Activated naive CD8-positive, alpha-beta T cell treated with anti-CD3 and anti-CD28 coated beads, Interleukin-2, amount 50 U/mL, for 24 hours (primary cell): Measurements from ENCODE around the gene IGFL2.
"Not testable (repeated sequence)": the region's sequence is repeated elsewhere in the genome, so short reads cannot be mapped to it uniquely, and the experiment has no call there.

Source experiments
- ATAC-seq: fragments of 150-1000 bp; cut with Tn5 transposase; one replicate; pipeline ENCODE4 v1.10.0; 2021
- DNase-seq: peaks from one replicate; pipeline ENCODE4 v3.0.0; 2021
- H3K27ac Mint-ChIP-seq: one replicate; pipeline ENCODE4 v1.8.0; 2021; ENCODE audit warnings: mild to moderate bottlenecking, mixed read lengths
- H3K27me3 Mint-ChIP-seq: one replicate; pipeline ENCODE4 v1.8.0; 2021; ENCODE audit warnings: mixed read lengths
- H3K36me3 Mint-ChIP-seq: one replicate; pipeline ENCODE4 v1.8.0; 2021; ENCODE audit warnings: low read depth, mixed read lengths
- H3K4me1 Mint-ChIP-seq: one replicate; pipeline ENCODE4 v1.8.0; 2021; ENCODE audit warnings: mixed read lengths
- H3K4me3 Mint-ChIP-seq: one replicate; pipeline ENCODE4 v1.8.0; 2021; ENCODE audit warnings: mild to moderate bottlenecking, moderate library complexity, mixed read lengths
- H3K9me3 Mint-ChIP-seq: one replicate; pipeline ENCODE4 v1.8.0; 2021; ENCODE audit warnings: mixed read lengths

The IGFL2 gene

DNA sequence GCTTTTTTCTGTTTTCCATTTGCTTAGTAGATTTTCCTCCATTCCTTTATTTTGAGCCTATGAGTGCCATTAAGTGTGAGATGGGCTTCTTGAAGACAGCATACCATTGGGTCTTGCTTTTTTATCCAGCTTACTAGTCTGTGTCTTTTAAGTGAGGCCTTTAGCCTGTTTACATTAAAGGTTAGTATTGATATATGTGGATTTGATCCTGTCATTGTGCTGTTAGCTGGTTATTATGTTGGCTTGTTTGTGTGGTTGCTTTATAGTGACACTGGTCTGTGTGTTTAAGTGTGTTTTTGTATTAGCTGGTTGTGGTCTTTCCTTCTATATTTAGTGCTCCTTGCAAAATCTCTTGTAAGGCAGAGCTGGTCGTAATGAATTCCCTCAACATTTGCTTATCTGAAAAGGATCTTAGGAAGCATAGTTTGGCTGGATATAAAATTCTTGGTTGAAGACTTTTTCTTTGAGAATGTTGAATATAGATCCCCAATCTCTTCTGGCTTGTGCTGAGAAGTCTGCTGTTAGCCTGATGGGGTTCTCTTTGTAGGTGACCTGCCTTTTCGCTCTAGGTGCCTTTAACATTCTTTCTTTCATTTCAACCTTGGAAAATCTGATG is 13.7 kb downstream of the IGFL2 start:
- not testable (repeated sequence) for H3K4me1 Mint-ChIP-seq, H3K36me3 Mint-ChIP-seq, H3K4me3 Mint-ChIP-seq, DNase-seq, ATAC-seq, H3K27ac Mint-ChIP-seq
- peaks cover 54% of the 10 kb centered on the region for H3K27me3 Mint-ChIP-seq
- H3K9me3 Mint-ChIP-seq = peaks cover 23% of the 10 kb centered on the region

DNA sequence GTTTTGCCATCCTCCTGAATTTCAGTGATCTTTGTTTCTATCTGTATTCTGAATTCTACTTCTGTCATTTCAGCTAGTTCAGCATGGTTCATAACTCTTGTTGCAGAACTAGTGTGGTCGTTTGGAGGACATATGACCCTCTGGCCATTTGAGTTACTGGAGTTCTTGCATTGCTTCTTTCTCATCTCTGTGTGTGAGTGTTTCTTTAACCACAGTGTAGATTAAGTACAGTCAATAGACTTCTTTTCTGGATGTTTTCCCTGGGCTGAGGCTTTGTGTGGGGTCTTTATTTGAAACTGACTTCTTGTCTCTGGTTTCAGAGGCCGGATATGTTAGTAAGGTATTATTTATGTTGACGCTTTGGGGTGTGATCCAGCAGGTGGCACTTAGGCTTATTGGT is 14.7 kb downstream of the IGFL2 start:
- DNase-seq (no peak), ATAC-seq (no peak)
- Mint-ChIP-seq H3K4me3 (no peak overlapping the region), H3K9me3 (peaks cover 23% of the 10 kb centered on the region), H3K4me1 (no peaks in the 10 kb centered on the region), H3K27ac (no peak overlapping the region), H3K27me3 (peaks cover 48% of the 10 kb centered on the region), H3K36me3 (no peaks in the 10 kb centered on the region)

DNA sequence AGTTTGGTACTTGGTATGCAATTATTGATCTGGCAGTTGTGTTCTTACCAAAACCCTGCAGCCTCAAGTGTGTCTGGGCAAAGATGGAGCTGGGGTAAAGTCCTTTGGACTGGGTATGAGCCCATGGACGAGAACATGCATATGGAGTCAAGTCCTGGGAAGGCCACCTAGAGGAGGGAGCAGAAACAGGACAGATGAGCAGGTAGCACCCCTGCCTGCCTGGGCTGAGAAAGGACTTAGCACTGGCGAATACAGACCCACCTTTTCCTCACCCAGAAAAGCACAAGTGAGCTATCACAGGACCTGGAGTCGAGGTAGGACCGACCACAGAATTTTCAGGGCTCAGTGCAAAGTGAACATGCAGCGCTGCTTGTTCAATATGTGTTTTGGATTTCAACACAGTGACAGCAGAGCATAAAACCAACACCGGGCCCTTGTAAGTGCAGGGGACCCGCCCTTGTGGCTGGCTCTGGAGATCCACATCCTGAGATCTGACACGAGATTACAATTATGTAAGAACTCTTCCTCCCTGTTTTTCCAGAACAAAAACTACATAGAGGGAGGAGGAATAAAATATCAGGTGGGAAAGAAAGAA is 25.9 kb downstream of the IGFL2 start:
- H3K27me3 Mint-ChIP-seq = peaks cover 57% of the 10 kb centered on the region
- DNase-seq (no peak), ATAC-seq (no peak)
- peaks cover 4% of the 10 kb centered on the region for H3K9me3 Mint-ChIP-seq
- H3K4me1 Mint-ChIP-seq = no peaks in the 10 kb centered on the region
- H3K27ac Mint-ChIP-seq = no peak overlapping the region
- no peaks in the 10 kb centered on the region for H3K36me3 Mint-ChIP-seq
- no peak overlapping the region for H3K4me3 Mint-ChIP-seq

DNA sequence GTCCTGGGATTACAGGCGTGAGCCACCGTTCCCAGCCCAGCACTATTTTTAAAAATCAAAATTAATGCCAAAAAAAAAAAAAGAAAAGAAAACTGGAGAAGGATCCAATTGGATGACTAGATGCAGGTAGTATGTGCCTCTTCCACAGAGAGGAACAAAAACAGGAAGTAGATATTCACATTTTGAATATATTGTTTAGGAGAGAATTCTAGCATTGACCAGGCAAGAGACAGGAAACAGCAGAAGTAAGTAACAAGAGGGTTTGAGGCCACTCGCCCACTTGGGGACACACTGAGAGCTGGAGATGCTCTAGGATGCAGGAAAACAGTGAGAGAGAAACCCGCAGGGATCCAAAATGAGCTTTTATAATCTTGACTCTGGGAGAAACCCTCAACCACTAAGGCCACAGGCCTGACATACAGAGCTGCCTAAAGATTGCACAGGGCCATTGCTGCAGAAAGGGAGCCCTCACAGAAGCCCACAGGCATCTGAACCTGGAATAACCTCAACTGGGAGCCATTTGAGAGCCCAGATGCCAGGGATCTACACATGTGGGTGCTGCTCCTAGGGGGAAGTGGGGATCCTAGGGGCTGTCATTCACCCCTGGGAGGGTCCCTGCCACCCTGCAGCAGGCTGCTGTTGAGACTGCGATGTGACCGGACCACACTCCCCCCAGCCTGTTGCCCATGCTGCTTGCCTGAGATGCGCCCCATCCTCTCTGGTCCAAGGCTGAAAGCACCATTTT is 28.2 kb downstream of the IGFL2 start:
- DNase-seq (no peak), ATAC-seq (no peak)
- H3K27me3 Mint-ChIP-seq = peaks cover 54% of the 10 kb centered on the region
- peaks cover 6% of the 10 kb centered on the region for H3K4me1 Mint-ChIP-seq
- H3K27ac Mint-ChIP-seq = no peak overlapping the region
- H3K9me3 Mint-ChIP-seq = peaks cover 3% of the 10 kb centered on the region
- no peaks in the 10 kb centered on the region for H3K36me3 Mint-ChIP-seq
- no peak overlapping the region for H3K4me3 Mint-ChIP-seq

DNA sequence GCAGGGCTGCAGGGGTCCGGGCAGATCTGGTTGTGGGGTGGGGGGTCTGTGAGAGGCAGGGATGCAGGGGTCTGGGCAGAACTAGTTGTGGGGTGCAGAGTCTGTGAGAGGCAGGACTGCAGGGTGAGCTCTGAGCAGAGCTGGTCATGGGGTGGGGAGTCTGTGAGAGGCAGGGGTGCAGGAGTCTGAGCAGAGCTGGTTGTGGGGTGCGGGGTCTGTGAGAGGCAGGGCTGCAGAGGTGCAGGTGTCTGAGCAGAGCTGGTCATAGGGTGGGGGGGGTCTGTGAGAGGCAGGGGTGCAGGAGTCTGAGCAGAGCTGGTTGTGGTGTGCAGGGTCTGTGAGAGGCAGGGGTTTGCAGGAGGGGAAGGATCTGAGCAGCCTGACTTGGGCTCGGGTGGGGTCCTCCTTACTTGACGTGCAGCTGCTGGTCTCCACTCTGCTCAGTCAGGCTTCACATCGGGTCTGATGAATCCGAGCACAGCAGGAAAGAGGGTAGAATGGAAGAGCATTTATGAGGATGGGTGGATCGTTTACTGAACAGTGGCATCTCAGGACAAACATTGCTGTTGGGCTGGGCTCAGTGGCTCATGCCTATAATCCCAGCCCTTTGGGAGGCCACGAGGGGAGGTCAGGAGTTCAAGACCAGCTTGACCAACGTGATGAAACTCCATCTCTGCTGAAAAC is 31.2 kb downstream of the IGFL2 start:
- no peaks in the 10 kb centered on the region for H3K36me3 Mint-ChIP-seq
- no peak overlapping the region for H3K27ac Mint-ChIP-seq
- DNase-seq (no peak), ATAC-seq (no peak)
- H3K9me3 Mint-ChIP-seq = no peaks in the 10 kb centered on the region
- H3K4me1 Mint-ChIP-seq = peaks cover 19% of the 10 kb centered on the region
- peaks cover 46% of the 10 kb centered on the region for H3K27me3 Mint-ChIP-seq
- H3K4me3 Mint-ChIP-seq = no peak overlapping the region

DNA sequence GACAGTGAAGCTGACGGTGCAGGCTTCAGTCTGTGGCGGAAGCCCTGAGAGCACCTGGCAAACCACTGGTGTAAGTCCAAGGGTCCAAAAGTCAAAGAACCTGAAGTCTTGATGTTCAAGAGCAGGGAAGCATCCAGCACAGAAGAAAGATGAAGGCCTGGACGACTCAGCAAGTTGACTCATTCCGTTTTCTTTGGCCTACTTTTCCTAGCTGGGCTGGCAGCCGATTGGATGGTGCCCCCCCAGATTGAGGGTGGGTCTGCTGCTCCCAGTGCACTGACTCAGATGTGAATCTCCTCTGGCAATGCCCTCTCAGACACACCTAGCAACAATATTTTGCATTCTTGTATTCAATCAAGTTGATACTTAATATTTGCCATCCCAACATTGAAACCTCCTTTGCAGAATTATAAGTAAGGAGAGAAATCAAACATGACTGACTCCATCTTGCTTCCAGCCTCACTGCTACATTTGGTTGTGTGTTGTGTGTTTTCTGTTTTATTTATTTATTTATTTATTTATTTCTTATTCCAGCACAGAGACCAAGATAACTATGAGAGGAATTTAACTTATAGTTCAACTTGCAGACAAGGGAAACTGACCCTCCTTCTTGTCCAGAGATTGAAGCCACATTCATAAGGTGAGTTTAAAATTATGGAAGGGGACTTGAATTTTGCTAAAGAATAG is 32.8 kb downstream of the IGFL2 start:
- no peak overlapping the region for H3K27ac Mint-ChIP-seq
- no peak for DNase-seq
- H3K9me3 Mint-ChIP-seq = no peaks in the 10 kb centered on the region
- H3K27me3 Mint-ChIP-seq = peaks cover 44% of the 10 kb centered on the region
- ATAC-seq = no peak
- no peaks in the 10 kb centered on the region for H3K36me3 Mint-ChIP-seq
- peaks cover 35% of the 10 kb centered on the region for H3K4me1 Mint-ChIP-seq
- no peak overlapping the region for H3K4me3 Mint-ChIP-seq

DNA sequence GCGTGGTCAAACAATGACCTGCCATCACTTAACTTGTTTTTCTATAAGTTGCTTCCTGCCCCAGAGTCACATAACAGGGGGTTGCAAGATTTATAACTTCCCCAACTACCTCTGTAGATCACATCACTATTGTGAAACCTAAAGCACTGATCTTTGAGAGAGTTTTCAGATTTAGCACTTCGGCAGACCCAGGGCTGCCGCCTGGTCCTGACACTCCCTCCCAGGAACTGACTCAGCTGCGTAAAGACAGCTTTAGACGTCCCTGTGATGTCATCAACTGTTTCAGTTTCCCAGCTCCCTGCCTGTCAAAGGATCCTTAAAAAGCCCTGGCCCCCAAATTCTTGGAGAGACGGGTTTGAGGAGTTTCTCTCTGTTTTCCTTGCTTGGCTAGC is 33.3 kb downstream of the IGFL2 start:
- H3K4me3 Mint-ChIP-seq = no peak overlapping the region
- peaks cover 37% of the 10 kb centered on the region for H3K4me1 Mint-ChIP-seq
- H3K36me3 Mint-ChIP-seq = no peaks in the 10 kb centered on the region
- H3K27ac Mint-ChIP-seq = no peak overlapping the region
- DNase-seq (peak; percentile 16), ATAC-seq (peak; percentile 77)
- H3K27me3 Mint-ChIP-seq = peaks cover 44% of the 10 kb centered on the region
- no peaks in the 10 kb centered on the region for H3K9me3 Mint-ChIP-seq

DNA sequence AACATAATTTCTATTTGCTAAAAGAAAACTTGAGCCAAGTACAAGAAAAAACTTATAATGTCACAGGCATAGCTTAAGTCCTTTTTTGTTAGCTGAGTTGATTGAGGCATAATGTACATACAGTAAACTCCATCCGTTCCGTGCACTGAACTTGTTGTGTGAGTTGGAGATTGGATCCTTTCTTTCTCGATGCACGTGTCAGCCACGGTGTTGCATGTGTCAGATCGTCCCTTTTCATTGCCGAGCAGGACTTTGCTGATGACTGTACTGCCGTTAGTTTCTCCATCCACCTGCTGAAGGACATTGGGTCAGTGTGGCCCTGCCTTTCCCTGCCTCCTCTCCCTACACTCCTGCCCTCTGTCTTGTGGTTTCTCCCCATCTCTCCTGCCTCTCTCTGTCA is 34.4 kb downstream of the IGFL2 start:
- no peak for ATAC-seq
- no peaks in the 10 kb centered on the region for H3K9me3 Mint-ChIP-seq
- peaks cover 41% of the 10 kb centered on the region for H3K27me3 Mint-ChIP-seq

DNA sequence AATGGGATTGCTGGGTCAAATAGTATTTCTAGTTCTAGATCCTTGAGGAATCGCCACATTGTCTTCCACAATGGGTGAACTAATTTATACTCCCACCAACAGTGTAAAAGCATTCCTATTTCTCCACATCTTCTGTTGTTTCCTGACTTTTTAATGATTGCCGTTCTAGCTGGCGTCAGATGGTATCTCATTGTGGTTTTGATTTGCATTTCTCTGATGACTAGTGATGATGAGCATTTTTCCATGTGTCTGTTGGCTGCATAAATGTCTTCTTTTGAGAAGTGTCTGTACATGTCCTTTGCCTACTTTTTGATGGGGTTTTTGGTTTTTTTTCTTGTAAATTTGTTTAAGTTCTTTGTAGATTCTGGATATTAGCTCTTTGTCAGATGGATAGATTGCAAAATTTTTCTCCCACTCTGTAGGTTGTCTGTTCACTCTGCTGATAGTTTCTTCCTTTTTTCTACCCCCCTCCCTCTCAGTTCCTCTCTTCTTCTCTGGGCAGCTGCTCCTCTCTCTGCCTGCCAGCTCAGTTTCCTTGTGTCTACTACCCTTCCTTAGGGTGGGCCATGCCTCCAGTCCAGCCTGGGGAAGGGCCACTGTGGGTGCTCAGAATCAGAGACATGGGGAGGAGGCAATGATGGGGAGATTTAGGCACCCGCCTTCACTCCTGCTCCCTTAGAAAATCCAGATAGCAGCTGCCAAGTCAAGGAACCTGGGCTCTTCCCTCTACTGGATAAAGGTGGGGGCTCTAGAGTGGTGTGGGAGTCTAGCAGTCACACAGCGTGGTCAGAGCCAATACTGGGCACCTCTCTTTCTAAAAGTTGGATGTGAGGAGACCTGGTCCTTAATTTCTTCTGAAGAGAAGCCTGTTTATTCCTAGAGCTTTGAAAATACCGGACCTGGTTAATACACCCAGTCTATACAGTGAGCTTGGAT is 37.0 kb downstream of the IGFL2 start:
- ATAC-seq = peak; percentile 55
- not testable (repeated sequence) for H3K36me3 Mint-ChIP-seq, H3K4me3 Mint-ChIP-seq, H3K9me3 Mint-ChIP-seq
- DNase-seq = peak; percentile 11
- H3K27me3 Mint-ChIP-seq = peaks cover 50% of the 10 kb centered on the region
- H3K4me1 Mint-ChIP-seq = peaks cover 40% of the 10 kb centered on the region
- peak overlapping the region; percentile 67 for H3K27ac Mint-ChIP-seq

More for the DNA sequence above, 34.4 kb downstream of the IGFL2 start:
- no peak overlapping the region for H3K4me3 Mint-ChIP-seq
- no peak for DNase-seq
- H3K4me1 Mint-ChIP-seq = peaks cover 40% of the 10 kb centered on the region
- H3K36me3 Mint-ChIP-seq = no peaks in the 10 kb centered on the region
- H3K27ac Mint-ChIP-seq = no peak overlapping the region

DNA sequence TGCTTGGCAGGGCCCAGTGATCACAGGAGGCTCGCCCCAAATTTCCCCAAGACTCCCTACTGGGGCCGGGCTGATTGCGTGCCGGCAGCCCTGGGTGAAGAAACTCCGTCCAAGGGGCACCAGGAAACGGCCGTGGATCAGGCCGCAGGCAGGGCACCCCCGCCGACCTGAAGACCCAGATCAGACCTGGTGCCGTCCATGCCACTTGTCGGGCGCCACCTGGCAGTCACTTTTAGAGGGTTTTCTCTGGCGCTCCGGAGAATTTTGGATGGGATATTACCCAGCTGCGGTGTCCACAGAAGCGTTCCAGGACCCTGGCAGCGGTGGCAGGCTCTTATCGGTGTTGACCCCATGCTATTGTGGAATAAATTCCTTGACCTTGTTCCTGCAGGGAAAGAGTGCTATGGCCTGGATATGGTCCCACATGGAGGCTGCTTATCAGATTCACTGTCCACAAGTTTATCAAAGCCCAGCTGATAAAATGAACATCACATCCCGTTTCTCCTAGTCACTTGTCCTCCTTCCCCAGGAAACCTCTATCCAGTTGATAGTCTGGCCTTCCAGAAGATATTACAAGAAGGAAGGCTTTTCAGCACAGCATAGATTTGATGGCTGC is 38.2 kb downstream of the IGFL2 start:
- ATAC-seq = no peak
- Mint-ChIP-seq H3K9me3 (no peaks in the 10 kb centered on the region), H3K27me3 (peaks cover 60% of the 10 kb centered on the region), H3K4me1 (peaks cover 35% of the 10 kb centered on the region), H3K4me3 (no peak overlapping the region), H3K27ac (no peak overlapping the region), H3K36me3 (no peaks in the 10 kb centered on the region)
- DNase-seq = no peak

DNA sequence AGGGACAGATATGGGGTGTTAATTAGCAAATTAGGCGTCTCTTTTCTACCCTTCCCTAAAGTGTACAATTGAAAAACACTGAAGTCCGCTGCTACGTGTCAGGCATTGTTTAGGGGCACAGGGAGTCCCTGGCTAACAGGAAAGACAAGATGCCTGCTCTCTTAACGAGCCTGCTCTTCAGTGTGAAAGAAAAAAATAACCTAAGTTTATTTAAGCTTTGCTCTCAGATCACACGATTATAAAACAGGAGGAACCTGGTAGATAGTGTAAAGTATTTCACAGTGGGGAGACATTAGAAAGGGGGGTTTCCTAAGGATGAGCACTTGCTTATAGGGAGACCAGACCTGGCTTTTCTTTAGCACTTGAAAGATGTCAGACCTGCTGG is 38.7 kb downstream of the IGFL2 start:
- ATAC-seq (no peak), DNase-seq (no peak)
- Mint-ChIP-seq H3K4me1 (peaks cover 30% of the 10 kb centered on the region), H3K27ac (no peak overlapping the region), H3K9me3 (no peaks in the 10 kb centered on the region), H3K27me3 (peaks cover 63% of the 10 kb centered on the region), H3K4me3 (no peak overlapping the region), H3K36me3 (no peaks in the 10 kb centered on the region)

DNA sequence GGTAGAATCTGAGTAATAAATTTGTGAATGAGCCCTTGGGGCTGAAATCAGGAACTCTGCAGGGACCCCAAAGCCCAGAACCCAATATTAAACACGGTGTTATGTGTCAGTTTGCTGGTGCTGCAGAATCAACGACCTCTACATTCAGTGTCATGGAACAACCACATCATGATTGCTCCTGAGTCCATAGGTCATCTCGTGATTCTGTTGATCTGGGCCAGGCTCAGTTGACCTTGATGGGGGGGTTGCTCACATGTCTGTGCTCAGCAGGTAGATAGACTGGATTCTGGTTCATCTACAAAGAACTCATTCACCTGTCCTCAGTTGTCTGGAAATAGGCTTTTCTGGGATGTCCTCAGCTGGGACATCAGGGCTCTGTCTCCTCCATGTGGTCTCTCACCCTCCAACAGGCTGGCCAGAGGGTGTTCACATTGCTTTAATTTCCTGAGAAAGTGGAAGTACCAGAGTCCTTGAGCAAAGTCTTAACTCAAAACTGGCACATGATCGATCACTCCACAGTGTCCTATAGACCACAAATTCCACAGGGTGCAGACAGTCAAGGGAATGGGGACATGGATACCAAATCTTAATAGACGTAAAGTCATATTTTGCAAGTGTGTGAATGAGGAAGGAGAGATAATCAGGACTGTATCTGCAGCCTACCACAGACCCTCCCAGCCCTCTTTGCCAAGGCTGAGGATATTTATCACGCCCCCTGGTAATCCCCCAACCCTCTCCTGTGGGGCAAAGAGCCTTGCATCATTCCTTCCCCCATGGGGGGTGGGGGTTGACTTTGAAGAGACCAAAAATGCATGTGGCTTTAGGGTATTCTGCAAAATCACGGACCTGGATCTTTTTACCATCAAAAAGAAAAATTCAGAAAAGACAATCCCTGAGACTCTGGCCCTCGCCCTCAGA is 42.2 kb downstream of the IGFL2 start:
- Mint-ChIP-seq H3K36me3 (no peaks in the 10 kb centered on the region), H3K9me3 (no peaks in the 10 kb centered on the region), H3K4me3 (no peak overlapping the region), H3K27ac (no peak overlapping the region), H3K27me3 (peaks cover 64% of the 10 kb centered on the region), H3K4me1 (peaks cover 10% of the 10 kb centered on the region)
- ATAC-seq (no peak), DNase-seq (no peak)
